ENCODE results near the gene GRPR. TPM values are rescaled to one million over a fixed set of nuclear protein-coding genes. Genes with fewer than 3 reads are reported as not detected.

Gene GRPR
- total RNA-seq, 2 donors from 2014 or later: 3.1 to 5.6 TPM

DNA sequence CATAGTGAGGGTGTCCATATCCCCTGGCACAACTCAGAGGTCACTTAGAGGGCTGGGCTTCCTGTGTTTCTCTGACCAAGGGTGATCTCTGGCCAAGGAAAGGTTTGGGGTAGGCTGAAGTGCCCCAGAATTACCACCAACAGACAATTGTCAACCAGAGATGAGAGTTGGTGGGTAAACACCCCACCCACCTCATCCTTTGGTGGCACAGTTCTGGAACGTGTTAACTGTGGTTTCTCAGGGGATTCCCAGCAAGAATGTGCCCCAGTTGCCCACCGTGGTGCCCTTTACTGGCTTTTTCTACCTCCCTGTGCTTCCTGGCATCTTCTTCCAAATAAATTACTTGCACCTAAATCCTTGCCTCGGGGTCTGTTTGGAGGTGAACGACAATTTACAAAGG, 17.1 kb downstream of the GRPR start:
- Histone ChIP-seq H3K4me1 (peaks cover 18% of the 10 kb centered on the region), H3K27me3 (no peaks in the 10 kb centered on the region), H3K9me3 (no peaks in the 10 kb centered on the region), H3K27ac (no peak overlapping the region), H3K36me3 (replicated peaks in 1 of 2; ENCODE audit: insufficient read depth in 1 of 2, low read depth in 2 of 2) (no peaks in the 10 kb centered on the region), H3K4me3 (no peak overlapping the region)
- WGBS, 2 donors: 88% methylated on average over 4 of the region's 4 CpGs
- TF ChIP-seq POLR2A (IDR thresholded peaks at IDR 0.05): no peak
- TF ChIP-seq, protein P1, sequence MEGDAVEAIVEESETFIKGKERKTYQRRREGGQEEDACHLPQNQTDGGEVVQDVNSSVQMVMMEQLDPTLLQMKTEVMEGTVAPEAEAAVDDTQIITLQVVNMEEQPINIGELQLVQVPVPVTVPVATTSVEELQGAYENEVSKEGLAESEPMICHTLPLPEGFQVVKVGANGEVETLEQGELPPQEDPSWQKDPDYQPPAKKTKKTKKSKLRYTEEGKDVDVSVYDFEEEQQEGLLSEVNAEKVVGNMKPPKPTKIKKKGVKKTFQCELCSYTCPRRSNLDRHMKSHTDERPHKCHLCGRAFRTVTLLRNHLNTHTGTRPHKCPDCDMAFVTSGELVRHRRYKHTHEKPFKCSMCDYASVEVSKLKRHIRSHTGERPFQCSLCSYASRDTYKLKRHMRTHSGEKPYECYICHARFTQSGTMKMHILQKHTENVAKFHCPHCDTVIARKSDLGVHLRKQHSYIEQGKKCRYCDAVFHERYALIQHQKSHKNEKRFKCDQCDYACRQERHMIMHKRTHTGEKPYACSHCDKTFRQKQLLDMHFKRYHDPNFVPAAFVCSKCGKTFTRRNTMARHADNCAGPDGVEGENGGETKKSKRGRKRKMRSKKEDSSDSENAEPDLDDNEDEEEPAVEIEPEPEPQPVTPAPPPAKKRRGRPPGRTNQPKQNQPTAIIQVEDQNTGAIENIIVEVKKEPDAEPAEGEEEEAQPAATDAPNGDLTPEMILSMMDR (IDR thresholded peaks at IDR 0.05): no peak
- ATAC-seq (no peak), DNase-seq (no peak)
- intact Hi-C loops (cut with DNase I): no loop called here

DNA sequence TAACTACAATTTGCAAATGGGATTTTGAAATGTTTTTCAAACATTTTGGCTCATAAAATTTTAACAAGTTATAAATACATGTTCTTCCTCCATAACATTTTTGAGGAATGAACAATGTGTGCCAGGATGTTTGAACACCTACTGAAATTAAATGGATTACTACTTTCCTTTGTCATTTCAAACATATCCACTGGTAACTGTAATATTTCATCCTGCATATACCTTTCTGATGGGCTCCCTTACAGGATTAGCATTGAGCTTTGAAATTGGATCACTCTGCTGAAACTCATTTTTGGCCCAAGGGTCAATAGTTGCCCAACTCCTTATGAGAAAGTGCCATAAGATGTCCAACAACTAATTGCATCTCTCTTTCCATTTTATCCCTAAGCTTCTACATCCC, 17.6 kb downstream of the GRPR start:
- H3K27me3 ChIP-seq: no peaks in the 10 kb centered on the region
- ATAC-seq: no peak
- intact Hi-C loops (cut with DNase I): no loop called here

DNA sequence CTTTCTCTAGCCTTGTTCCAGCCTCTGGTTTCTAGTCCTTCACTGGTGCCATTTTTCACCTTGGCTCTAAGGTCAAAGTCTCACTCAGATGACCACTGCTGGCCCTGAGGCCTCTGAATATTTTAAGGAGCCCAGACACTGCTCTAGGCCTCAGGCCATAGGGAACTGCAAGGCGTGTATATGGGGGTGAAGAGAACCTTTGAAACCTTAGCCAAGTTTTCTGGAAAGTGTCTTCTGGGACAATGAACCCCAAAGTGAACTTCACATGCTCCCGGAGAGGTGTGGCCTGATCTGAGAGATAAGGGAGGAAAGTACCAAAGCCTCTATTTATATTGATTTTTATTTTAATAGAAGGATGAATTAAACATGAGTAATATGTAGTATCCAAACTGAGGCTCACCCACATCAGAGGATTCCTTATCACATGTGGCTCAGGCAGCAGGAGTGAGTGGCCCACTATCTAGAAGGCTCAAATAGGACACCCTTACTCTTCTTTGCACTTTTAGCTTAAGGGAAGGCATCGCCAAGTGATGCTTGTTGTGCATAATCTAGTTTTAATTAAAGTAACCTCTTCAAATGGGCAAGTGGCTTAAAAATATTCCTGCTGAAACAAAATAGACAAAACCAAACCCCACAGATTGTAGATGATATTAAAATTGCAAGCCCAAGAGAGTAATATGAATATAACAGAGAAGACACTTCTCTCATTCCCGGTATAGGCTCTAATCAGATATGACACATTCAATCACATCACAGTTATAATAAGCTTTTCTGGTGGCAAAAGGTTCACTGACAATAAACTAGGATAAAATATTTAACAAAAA, 18.3 kb downstream of the GRPR start:
- Histone ChIP-seq H3K4me1 (peaks cover 15% of the 10 kb centered on the region), H3K9me3 (no peaks in the 10 kb centered on the region), H3K4me3 (no peak overlapping the region), H3K36me3 (replicated peaks in 1 of 2; ENCODE audit: insufficient read depth in 1 of 2, low read depth in 2 of 2) (no peaks in the 10 kb centered on the region), H3K27ac (no peak overlapping the region), H3K27me3 (no peaks in the 10 kb centered on the region)
- ATAC-seq (no peak), DNase-seq (no peak)
- no peak for TF ChIP-seq POLR2A (IDR thresholded peaks at IDR 0.05)
- TF ChIP-seq, protein P1 (IDR thresholded peaks at IDR 0.05): no peak
- WGBS, 2 donors: 76 to 80% methylated on average over 3 to 4 of the region's 4 CpGs
- intact Hi-C loops (cut with DNase I): no loop called here

More for the DNA sequence above, 17.6 kb downstream of the GRPR start:
- H3K9me3 ChIP-seq: no peaks in the 10 kb centered on the region
- peaks cover 18% of the 10 kb centered on the region for H3K4me1 ChIP-seq
- H3K4me3 ChIP-seq: no peak overlapping the region
- TF ChIP-seq, protein P1 (IDR thresholded peaks at IDR 0.05): no peak
- no peak for TF ChIP-seq POLR2A (IDR thresholded peaks at IDR 0.05)
- DNase-seq: no peak
- no peaks in the 10 kb centered on the region for H3K36me3 ChIP-seq (replicated peaks in 1 of 2; ENCODE audit: insufficient read depth in 1 of 2, low read depth in 2 of 2)
- H3K27ac ChIP-seq: no peak overlapping the region

DNA sequence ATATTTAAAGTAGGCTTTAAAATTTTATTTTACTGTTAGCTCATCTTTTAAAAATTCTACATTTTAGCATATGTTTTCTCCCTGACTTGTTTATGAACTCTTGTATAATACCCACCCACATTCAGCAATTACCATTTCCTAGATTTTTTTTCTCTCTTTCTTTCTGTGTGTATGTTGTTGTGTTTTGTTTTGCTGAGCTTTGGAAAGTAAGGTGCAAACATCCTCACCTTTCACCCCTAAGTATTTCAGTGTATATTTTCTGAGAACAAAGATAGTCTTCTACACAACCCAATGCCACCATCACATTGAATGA, 18.8 kb downstream of the GRPR start:
- no peak overlapping the region for H3K4me3 ChIP-seq
- H3K27me3 ChIP-seq: no peaks in the 10 kb centered on the region
- H3K4me1 ChIP-seq: peaks cover 15% of the 10 kb centered on the region
- no peak overlapping the region for H3K27ac ChIP-seq
- intact Hi-C loops (cut with DNase I): no loop called here
- ATAC-seq: no peak
- no peaks in the 10 kb centered on the region for H3K36me3 ChIP-seq (replicated peaks in 1 of 2; ENCODE audit: insufficient read depth in 1 of 2, low read depth in 2 of 2)
- no peak for DNase-seq
- TF ChIP-seq, protein P1 (IDR thresholded peaks at IDR 0.05): no peak
- TF ChIP-seq POLR2A (IDR thresholded peaks at IDR 0.05): no peak
- no peaks in the 10 kb centered on the region for H3K9me3 ChIP-seq

DNA sequence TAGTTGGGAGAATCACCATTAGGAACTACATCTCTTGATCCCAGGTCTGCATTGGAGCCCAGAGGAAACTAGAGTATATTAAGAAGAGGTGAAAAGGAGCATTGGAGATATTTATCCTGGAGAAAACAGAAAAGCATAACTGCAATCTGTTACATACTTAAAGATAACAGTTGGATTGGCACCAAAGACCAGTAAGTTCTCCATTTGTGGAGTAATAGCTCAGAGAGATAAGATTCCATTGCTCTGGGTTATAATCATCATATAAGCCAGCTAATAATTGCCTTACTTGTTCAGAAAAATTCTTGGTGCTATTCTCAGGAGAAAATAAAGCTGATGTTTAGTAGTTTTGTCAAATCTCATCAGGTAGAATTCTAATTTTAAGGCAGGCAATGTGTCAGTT, 20.6 kb downstream of the GRPR start:
- no peaks in the 10 kb centered on the region for H3K36me3 ChIP-seq (replicated peaks in 1 of 2; ENCODE audit: insufficient read depth in 1 of 2, low read depth in 2 of 2)
- no peaks in the 10 kb centered on the region for H3K9me3 ChIP-seq
- intact Hi-C loops (cut with DNase I): no loop called here
- DNase-seq (no peak), ATAC-seq (no peak)
- no peak overlapping the region for H3K4me3 ChIP-seq
- TF ChIP-seq, protein P1 (IDR thresholded peaks at IDR 0.05): no peak
- no peak for TF ChIP-seq POLR2A (IDR thresholded peaks at IDR 0.05)
- H3K27ac ChIP-seq: peak overlapping the region in 1 of 4 donors; percentile 47
- no peaks in the 10 kb centered on the region for H3K27me3 ChIP-seq
- peaks cover 15% of the 10 kb centered on the region for H3K4me1 ChIP-seq
